Prostate gland (tissue), 2 donors: Measurements from ENCODE around the gene RABGAP1. TPM values are rescaled to one million over a fixed set of nuclear protein-coding genes. Genes with fewer than 3 reads are reported as not detected.

Experiments used
- DNase-seq: peaks from one replicate; pipeline ENCODE4 v3.0.0-alpha.2; 2019; ENCODE audit warnings: low spot score
- H3K27ac ChIP-seq, 2 donors: fragments of 200-600 bp; sonication (generic); 2 replicates each; pipeline ENCODE4 v1.5.1; 2017 to 2019
- H3K27me3 ChIP-seq: fragments of 200-600 bp; sonication (generic); replicated peaks from 2 replicates; pipeline ENCODE4 v1.5.1; 2019; ENCODE audit not compliant: insufficient read depth
- H3K36me3 ChIP-seq, 2 donors: fragments of 200-600 bp; sonication (generic); 1 replicate in 1 of 2; 2 replicates in 1 of 2; pipeline versions ENCODE4 v1.5.1 to v1.8.1; 2017 to 2019
- H3K4me1 ChIP-seq: fragments of 200-600 bp; sonication (generic); replicated peaks from 2 replicates; pipeline ENCODE4 v1.5.1; 2019
- H3K4me3 ChIP-seq, 2 donors: fragments of 200-600 bp; sonication (generic); 2 replicates each; pipeline ENCODE4 v1.5.1; 2017 to 2019
- H3K9me3 ChIP-seq: fragments of 200-600 bp; sonication (generic); 2 replicates; pipeline ENCODE4 v1.5.1; 2017
- CTCF ChIP-seq, 4 experiments: fragments of 200-600 bp in 2 of 4; fragments of 450-650 bp in 2 of 4; sonication (generic) in 2 of 4; IDR thresholded peaks; 1 replicate in 3 of 4; 2 replicates in 1 of 4; pipeline ENCODE4 v1.5.1; 2016 to 2019; ENCODE audit warnings: antibody characterized with exemption in 4 of 4, mild to moderate bottlenecking in 2 of 4, moderate library complexity in 2 of 4
- POLR2A ChIP-seq: fragments of 450-650 bp; IDR thresholded peaks from one replicate; pipeline ENCODE4 v1.6.1; 2016; ENCODE audit warnings: antibody characterized with exemption, mild to moderate bottlenecking
- POLR2AphosphoS5 ChIP-seq: sonication (generic); formaldehyde crosslinking; IDR thresholded peaks from one replicate; pipeline ENCODE4 v1.6.1; 2017; ENCODE audit warnings: antibody characterized with exemption
- WGBS: methylation state at CpG from one replicate; pipeline ENCODE4 v1.1.5; 2018; 5-methylcytosine and 5-hydroxymethylcytosine counted together
- intact Hi-C: fragments of 100-400 bp; cut with DNase I; formaldehyde crosslinking; loops from one replicate; pipeline ENCODE4 v1.14.2; 2022
- total RNA-seq, 2 donors: library from RNA; depleted of rRNA; stranded (reverse); fragments of >200 nt; gene quantifications; one replicate each; pipeline ENCODE4 v1.1.0, GENCODE V29; 2016

RABGAP1 gene
- total RNA-seq, 2 donors from 2014 or later: 59.8 to 104 TPM

- H3K4me3 ChIP-seq: no peak overlapping the region
- DNase-seq: no peak
- TF ChIP-seq CTCF (IDR thresholded peaks at IDR 0.05): no peak
- TF ChIP-seq POLR2AphosphoS5: no peak
- no peak for TF ChIP-seq POLR2A
- 71% methylated on average over 6 of the region's 6 CpGs for WGBS
- no peaks in the 10 kb centered on the region for H3K27me3 ChIP-seq
- H3K9me3 ChIP-seq: no peaks in the 10 kb centered on the region
- H3K36me3 ChIP-seq: no peaks in the 10 kb centered on the region
- intact Hi-C loops: loop anchor here (5.0 kb wide), 1 partner anchor 264 kb away; no protein-coding TSS in a partner anchor
- no peaks in the 10 kb centered on the region for H3K4me1 ChIP-seq
- no peak overlapping the region for H3K27ac ChIP-seq
Measured at GRCh38 chr9:123083680-123084079, 142.9 kb downstream of the RABGAP1 start.

- 97% methylated on average over 1 of the region's 1 CpG for WGBS
- intact Hi-C loops: loop anchor here (5.0 kb wide), 1 partner anchor 263 kb away; no protein-coding TSS in a partner anchor
- DNase-seq: no peak
- Histone ChIP-seq H3K27me3 (no peaks in the 10 kb centered on the region), H3K36me3 (no peaks in the 10 kb centered on the region), H3K9me3 (no peaks in the 10 kb centered on the region), H3K27ac (no peak overlapping the region), H3K4me1 (peaks cover 5% of the 10 kb centered on the region), H3K4me3 (no peak overlapping the region)
- TF ChIP-seq POLR2A (no peak), POLR2AphosphoS5 (no peak), CTCF (IDR thresholded peaks at IDR 0.05) (no peak)
Measured at GRCh38 chr9:123084256-123084655, 143.4 kb downstream of the RABGAP1 start.

GRCh38 chr9:123085916-123086315, 145.1 kb downstream of the RABGAP1 start:
- H3K9me3 ChIP-seq: no peaks in the 10 kb centered on the region
- no peak for TF ChIP-seq POLR2A
- TF ChIP-seq POLR2AphosphoS5: no peak
- TF ChIP-seq CTCF (IDR thresholded peaks at IDR 0.05): no peak
- peaks cover 5% of the 10 kb centered on the region for H3K4me1 ChIP-seq
- no peak overlapping the region for H3K27ac ChIP-seq
- H3K36me3 ChIP-seq: no peaks in the 10 kb centered on the region
- 24% methylated on average over 2 of the region's 2 CpGs for WGBS
- intact Hi-C loops: no loop called here
- no peak overlapping the region for H3K4me3 ChIP-seq
- no peak for DNase-seq
- no peaks in the 10 kb centered on the region for H3K27me3 ChIP-seq

GRCh38 chr9:123087359-123087888, 146.6 kb downstream of the RABGAP1 start:
- Histone ChIP-seq H3K4me1 (peaks cover 5% of the 10 kb centered on the region), H3K9me3 (no peaks in the 10 kb centered on the region), H3K36me3 (no peaks in the 10 kb centered on the region), H3K27me3 (no peaks in the 10 kb centered on the region), H3K27ac (no peak overlapping the region), H3K4me3 (no peak overlapping the region)
- DNase-seq: no peak
- whole genome bisulfite sequencing: 87% methylated on average over 4 of the region's 4 CpGs
- intact Hi-C loops: no loop called here
- no peak for TF ChIP-seq CTCF (IDR thresholded peaks at IDR 0.05)
- no peak for TF ChIP-seq POLR2AphosphoS5
- TF ChIP-seq POLR2A: no peak

GRCh38 chr9:123089040-123089439, 148.2 kb downstream of the RABGAP1 start:
- H3K27ac ChIP-seq: no peak overlapping the region
- peaks cover 5% of the 10 kb centered on the region for H3K4me1 ChIP-seq
- no peak overlapping the region for H3K4me3 ChIP-seq
- DNase-seq: no peak
- no peaks in the 10 kb centered on the region for H3K27me3 ChIP-seq
- no peaks in the 10 kb centered on the region for H3K9me3 ChIP-seq
- no peaks in the 10 kb centered on the region for H3K36me3 ChIP-seq
- intact Hi-C loops: no loop called here
- WGBS: 87% methylated on average over 1 of the region's 1 CpG
- TF ChIP-seq POLR2A: no peak
- TF ChIP-seq CTCF (IDR thresholded peaks at IDR 0.05): no peak
- no peak for TF ChIP-seq POLR2AphosphoS5
